ENCODE data around the gene TINCR.

DNA sequence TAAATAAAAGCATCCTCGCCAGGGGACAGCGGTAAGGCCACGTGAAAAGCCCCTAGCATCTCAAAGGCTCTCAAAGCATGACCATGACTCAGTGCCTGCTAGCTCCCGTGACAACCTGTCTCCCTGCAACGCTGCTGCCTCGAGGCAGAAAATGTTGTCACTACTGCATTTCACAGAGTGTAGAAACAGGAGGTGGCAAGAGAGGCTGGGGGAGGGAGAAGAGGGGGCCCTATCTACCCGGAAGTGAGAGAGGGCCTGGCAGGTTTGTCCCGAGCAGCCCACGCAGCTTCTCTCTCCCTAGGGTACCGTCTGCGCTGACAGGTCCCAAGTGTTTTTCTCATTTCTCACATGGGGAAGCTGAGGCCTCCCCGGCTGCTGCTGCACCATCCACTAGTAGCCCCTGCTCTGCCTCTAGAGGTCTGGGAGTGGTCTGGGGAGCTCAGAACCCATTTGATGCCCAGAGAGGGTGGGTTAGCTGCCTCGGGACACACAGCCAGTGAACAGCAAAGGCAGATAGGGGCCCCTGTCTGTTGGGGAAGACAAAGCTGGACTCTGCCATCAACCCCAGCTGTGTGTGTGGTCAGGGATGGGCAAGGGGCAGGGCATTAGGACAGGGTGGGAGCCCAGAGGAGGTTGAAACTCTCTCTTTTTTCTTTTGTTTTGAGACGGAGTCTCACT is 3.7 kb downstream of the TINCR start:
- TF ChIP-seq, protein P1, sequence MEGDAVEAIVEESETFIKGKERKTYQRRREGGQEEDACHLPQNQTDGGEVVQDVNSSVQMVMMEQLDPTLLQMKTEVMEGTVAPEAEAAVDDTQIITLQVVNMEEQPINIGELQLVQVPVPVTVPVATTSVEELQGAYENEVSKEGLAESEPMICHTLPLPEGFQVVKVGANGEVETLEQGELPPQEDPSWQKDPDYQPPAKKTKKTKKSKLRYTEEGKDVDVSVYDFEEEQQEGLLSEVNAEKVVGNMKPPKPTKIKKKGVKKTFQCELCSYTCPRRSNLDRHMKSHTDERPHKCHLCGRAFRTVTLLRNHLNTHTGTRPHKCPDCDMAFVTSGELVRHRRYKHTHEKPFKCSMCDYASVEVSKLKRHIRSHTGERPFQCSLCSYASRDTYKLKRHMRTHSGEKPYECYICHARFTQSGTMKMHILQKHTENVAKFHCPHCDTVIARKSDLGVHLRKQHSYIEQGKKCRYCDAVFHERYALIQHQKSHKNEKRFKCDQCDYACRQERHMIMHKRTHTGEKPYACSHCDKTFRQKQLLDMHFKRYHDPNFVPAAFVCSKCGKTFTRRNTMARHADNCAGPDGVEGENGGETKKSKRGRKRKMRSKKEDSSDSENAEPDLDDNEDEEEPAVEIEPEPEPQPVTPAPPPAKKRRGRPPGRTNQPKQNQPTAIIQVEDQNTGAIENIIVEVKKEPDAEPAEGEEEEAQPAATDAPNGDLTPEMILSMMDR (IDR thresholded peaks at IDR 0.05; ENCODE audit: low read length), result no peak
- TF ChIP-seq EZH2 (IDR thresholded peaks at IDR 0.05; ENCODE audit: borderline replicate concordance, low read length), result no peak

Data from OCI-LY1 (cell line).